ENCODE measurements around the gene S100A5.
"Not testable (repeated sequence)": the region's sequence is repeated elsewhere in the genome, so short reads cannot be mapped to it uniquely, and the experiment has no call there.

S100A5 gene

GRCh38 chr1:153527023-153527682, 13.6 kb downstream of the S100A5 start:
- Histone ChIP-seq H3K4me1 (ENCODE audit: control extremely low read depth in 1 of 4, control insufficient read depth in 4 of 4, insufficient read depth in 4 of 4, low read length in 3 of 4) (peaks cover 3 to 24% (median 8%) of the 10 kb centered on the region in 4 experiments), H3K27ac (ENCODE audit: insufficient read depth in 1 of 2, low read depth in 1 of 2, low read length in 2 of 2, poor library complexity in 1 of 2, severe bottlenecking in 2 of 2) (no peak overlapping the region), H3K27me3 (replicated peaks in 2 of 5; ENCODE audit: control insufficient read depth in 4 of 5, insufficient read depth in 5 of 5, low read length in 4 of 5) (no peaks in the 10 kb centered on the region), H3K36me3 (ENCODE audit: control insufficient read depth in 4 of 4, insufficient read depth in 4 of 4, low read length in 3 of 4) (no peaks in the 10 kb centered on the region), H3K4me3 (ENCODE audit: control insufficient read depth in 1 of 7, extremely low read depth in 1 of 7, insufficient read depth in 4 of 7, low read depth in 2 of 7, low read length in 6 of 7) (no peak overlapping the region), H3K9me3 (ENCODE audit: control extremely low read depth in 1 of 5, control insufficient read depth in 4 of 5, insufficient read depth in 2 of 5, low read depth in 1 of 5, low read length in 4 of 5) (no peaks in the 10 kb centered on the region)
- DNase-seq = no peak
- ChIA-PET POLR2A (no interaction called here), CTCF (interaction anchor here (1.0 to 4.2 kb wide), 9 partner anchors 8 to 100 kb away, joined by 3 to 22 read pairs (median 6); partner anchors contain the start of genes S100A13 and S100A6)
- 95% methylated on average over 7 of the region's 8 CpGs for WGBS (ENCODE audit: insufficient coverage)

GRCh38 chr1:153526132-153526543, 14.6 kb downstream of the S100A5 start:
- 25% methylated on average over 6 of the region's 8 CpGs for WGBS (ENCODE audit: insufficient coverage)
- no peak for DNase-seq
- no peaks in the 10 kb centered on the region for H3K36me3 ChIP-seq (ENCODE audit: control insufficient read depth in 4 of 4, insufficient read depth in 4 of 4, low read length in 3 of 4)
- H3K4me1 ChIP-seq (ENCODE audit: control extremely low read depth in 1 of 4, control insufficient read depth in 4 of 4, insufficient read depth in 4 of 4, low read length in 3 of 4) = peaks cover 0 to 17% (median 4%) of the 10 kb centered on the region in 4 experiments
- ChIA-PET POLR2A (no interaction called here), CTCF (interaction anchor here (1.0 to 4.2 kb wide), 8 partner anchors 9 to 101 kb away, joined by 3 to 22 read pairs (median 8); partner anchors contain the start of genes S100A13 and S100A6)
- no peak overlapping the region for H3K4me3 ChIP-seq (ENCODE audit: control insufficient read depth in 1 of 7, extremely low read depth in 1 of 7, insufficient read depth in 4 of 7, low read depth in 2 of 7, low read length in 6 of 7)
- no peak overlapping the region for H3K27ac ChIP-seq (ENCODE audit: insufficient read depth in 1 of 2, low read depth in 1 of 2, low read length in 2 of 2, poor library complexity in 1 of 2, severe bottlenecking in 2 of 2)
- no peaks in the 10 kb centered on the region for H3K9me3 ChIP-seq (ENCODE audit: control extremely low read depth in 1 of 5, control insufficient read depth in 4 of 5, insufficient read depth in 2 of 5, low read depth in 1 of 5, low read length in 4 of 5)
- no peaks in the 10 kb centered on the region for H3K27me3 ChIP-seq (replicated peaks in 2 of 5; ENCODE audit: control insufficient read depth in 4 of 5, insufficient read depth in 5 of 5, low read length in 4 of 5)

GRCh38 chr1:153525088-153525728, 15.5 kb downstream of the S100A5 start:
- Histone ChIP-seq H3K27ac (ENCODE audit: insufficient read depth in 1 of 2, low read depth in 1 of 2, low read length in 2 of 2, poor library complexity in 1 of 2, severe bottlenecking in 2 of 2) (no peak overlapping the region), H3K27me3 (replicated peaks in 2 of 5; ENCODE audit: control insufficient read depth in 4 of 5, insufficient read depth in 5 of 5, low read length in 4 of 5) (no peaks in the 10 kb centered on the region), H3K4me1 (ENCODE audit: control extremely low read depth in 1 of 4, control insufficient read depth in 4 of 4, insufficient read depth in 4 of 4, low read length in 3 of 4) (peaks cover 0 to 17% (median 4%) of the 10 kb centered on the region in 4 experiments), H3K4me3 (ENCODE audit: control insufficient read depth in 1 of 7, extremely low read depth in 1 of 7, insufficient read depth in 4 of 7, low read depth in 2 of 7, low read length in 6 of 7) (no peak overlapping the region), H3K9me3 (ENCODE audit: control extremely low read depth in 1 of 5, control insufficient read depth in 4 of 5, insufficient read depth in 2 of 5, low read depth in 1 of 5, low read length in 4 of 5) (no peaks in the 10 kb centered on the region), H3K36me3 (ENCODE audit: control insufficient read depth in 4 of 4, insufficient read depth in 4 of 4, low read length in 3 of 4) (no peaks in the 10 kb centered on the region)
- no peak for DNase-seq
- ChIA-PET CTCF (interaction anchor here (1.0 to 4.2 kb wide), 10 partner anchors 8 to 102 kb away, joined by 3 to 22 read pairs (median 8); partner anchors contain the start of genes S100A13 and S100A6), POLR2A (interaction anchor here (0.6 to 0.8 kb wide), 2 partner anchors 9 to 39 kb away, joined by 3 to 4 read pairs; no protein-coding TSS in a partner anchor)
- WGBS (ENCODE audit: insufficient coverage) = 57% methylated on average over 3 of the region's 3 CpGs

- DNase-seq; H3K9me3 ChIP-seq (ENCODE audit: control extremely low read depth in 1 of 5, control insufficient read depth in 4 of 5, insufficient read depth in 2 of 5, low read depth in 1 of 5, low read length in 4 of 5); H3K27ac ChIP-seq (ENCODE audit: insufficient read depth in 1 of 2, low read depth in 1 of 2, low read length in 2 of 2, poor library complexity in 1 of 2, severe bottlenecking in 2 of 2); H3K4me3 ChIP-seq (ENCODE audit: control insufficient read depth in 1 of 7, extremely low read depth in 1 of 7, insufficient read depth in 4 of 7, low read depth in 2 of 7, low read length in 6 of 7); POLR2A ChIA-PET; H3K36me3 ChIP-seq (ENCODE audit: control insufficient read depth in 4 of 4, insufficient read depth in 4 of 4, low read length in 3 of 4); H3K27me3 ChIP-seq (replicated peaks in 2 of 5; ENCODE audit: control insufficient read depth in 4 of 5, insufficient read depth in 5 of 5, low read length in 4 of 5): not testable (repeated sequence)
- 52% methylated on average over 9 of the region's 14 CpGs for WGBS (ENCODE audit: insufficient coverage)
- H3K4me1 ChIP-seq (ENCODE audit: control extremely low read depth in 1 of 4, control insufficient read depth in 4 of 4, insufficient read depth in 4 of 4, low read length in 3 of 4) = peaks cover 0 to 27% (median 13%) of the 10 kb centered on the region in 4 experiments
- CTCF ChIA-PET = interaction anchor here (0.8 to 2.8 kb wide), 6 partner anchors 9 to 47 kb away, joined by 3 to 19 read pairs (median 3); no protein-coding TSS in a partner anchor
These were observed 18.2 kb downstream of the S100A5 start for GRCh38 chr1:153522353-153523048.

GRCh38 chr1:153521808-153522207, 18.9 kb downstream of the S100A5 start:
- WGBS (ENCODE audit: insufficient coverage) = 99% methylated on average over 29 of the region's 37 CpGs
- H3K27ac ChIP-seq (ENCODE audit: insufficient read depth in 1 of 2, low read depth in 1 of 2, low read length in 2 of 2, poor library complexity in 1 of 2, severe bottlenecking in 2 of 2); H3K36me3 ChIP-seq (ENCODE audit: control insufficient read depth in 4 of 4, insufficient read depth in 4 of 4, low read length in 3 of 4); H3K27me3 ChIP-seq (replicated peaks in 2 of 5; ENCODE audit: control insufficient read depth in 4 of 5, insufficient read depth in 5 of 5, low read length in 4 of 5); H3K4me3 ChIP-seq (ENCODE audit: control insufficient read depth in 1 of 7, extremely low read depth in 1 of 7, insufficient read depth in 4 of 7, low read depth in 2 of 7, low read length in 6 of 7); DNase-seq; POLR2A ChIA-PET; H3K9me3 ChIP-seq (ENCODE audit: control extremely low read depth in 1 of 5, control insufficient read depth in 4 of 5, insufficient read depth in 2 of 5, low read depth in 1 of 5, low read length in 4 of 5): not testable (repeated sequence)
- CTCF ChIA-PET = interaction anchor here (0.8 to 3.4 kb wide), 8 partner anchors 11 to 105 kb away, joined by 3 to 19 read pairs (median 6); partner anchors contain the start of genes S100A13 and S100A6
- H3K4me1 ChIP-seq (ENCODE audit: control extremely low read depth in 1 of 4, control insufficient read depth in 4 of 4, insufficient read depth in 4 of 4, low read length in 3 of 4) = peaks cover 0 to 25% (median 13%) of the 10 kb centered on the region in 4 experiments

- no peak overlapping the region for H3K27ac ChIP-seq (ENCODE audit: insufficient read depth in 1 of 2, low read depth in 1 of 2, low read length in 2 of 2, poor library complexity in 1 of 2, severe bottlenecking in 2 of 2)
- H3K36me3 ChIP-seq (ENCODE audit: control insufficient read depth in 4 of 4, insufficient read depth in 4 of 4, low read length in 3 of 4) = no peaks in the 10 kb centered on the region
- no peaks in the 10 kb centered on the region for H3K9me3 ChIP-seq (ENCODE audit: control extremely low read depth in 1 of 5, control insufficient read depth in 4 of 5, insufficient read depth in 2 of 5, low read depth in 1 of 5, low read length in 4 of 5)
- no peak for DNase-seq
- no peak overlapping the region for H3K4me3 ChIP-seq (ENCODE audit: control insufficient read depth in 1 of 7, extremely low read depth in 1 of 7, insufficient read depth in 4 of 7, low read depth in 2 of 7, low read length in 6 of 7)
- H3K4me1 ChIP-seq (ENCODE audit: control extremely low read depth in 1 of 4, control insufficient read depth in 4 of 4, insufficient read depth in 4 of 4, low read length in 3 of 4) = peaks cover 0 to 28% (median 12%) of the 10 kb centered on the region in 4 experiments
- WGBS (ENCODE audit: insufficient coverage) = 91% methylated on average over 3 of the region's 4 CpGs
- no peaks in the 10 kb centered on the region for H3K27me3 ChIP-seq (replicated peaks in 2 of 5; ENCODE audit: control insufficient read depth in 4 of 5, insufficient read depth in 5 of 5, low read length in 4 of 5)
- POLR2A ChIA-PET = interaction anchor here (0.6 kb wide), 1 partner anchor 286 kb away, joined by 3 read pairs; no protein-coding TSS in a partner anchor
- CTCF ChIA-PET = interaction anchor here (0.9 to 3.4 kb wide), 12 partner anchors 9 to 167 kb away, joined by 3 to 19 read pairs (median 6); partner anchors contain the start of genes S100A13 and S100A6
These were observed 19.8 kb downstream of the S100A5 start for GRCh38 chr1:153520818-153521476.

Data from common myeloid progenitor, CD34-positive (primary cell).